ENCODE results near the gene MICAL2.

Gene MICAL2

DNA sequence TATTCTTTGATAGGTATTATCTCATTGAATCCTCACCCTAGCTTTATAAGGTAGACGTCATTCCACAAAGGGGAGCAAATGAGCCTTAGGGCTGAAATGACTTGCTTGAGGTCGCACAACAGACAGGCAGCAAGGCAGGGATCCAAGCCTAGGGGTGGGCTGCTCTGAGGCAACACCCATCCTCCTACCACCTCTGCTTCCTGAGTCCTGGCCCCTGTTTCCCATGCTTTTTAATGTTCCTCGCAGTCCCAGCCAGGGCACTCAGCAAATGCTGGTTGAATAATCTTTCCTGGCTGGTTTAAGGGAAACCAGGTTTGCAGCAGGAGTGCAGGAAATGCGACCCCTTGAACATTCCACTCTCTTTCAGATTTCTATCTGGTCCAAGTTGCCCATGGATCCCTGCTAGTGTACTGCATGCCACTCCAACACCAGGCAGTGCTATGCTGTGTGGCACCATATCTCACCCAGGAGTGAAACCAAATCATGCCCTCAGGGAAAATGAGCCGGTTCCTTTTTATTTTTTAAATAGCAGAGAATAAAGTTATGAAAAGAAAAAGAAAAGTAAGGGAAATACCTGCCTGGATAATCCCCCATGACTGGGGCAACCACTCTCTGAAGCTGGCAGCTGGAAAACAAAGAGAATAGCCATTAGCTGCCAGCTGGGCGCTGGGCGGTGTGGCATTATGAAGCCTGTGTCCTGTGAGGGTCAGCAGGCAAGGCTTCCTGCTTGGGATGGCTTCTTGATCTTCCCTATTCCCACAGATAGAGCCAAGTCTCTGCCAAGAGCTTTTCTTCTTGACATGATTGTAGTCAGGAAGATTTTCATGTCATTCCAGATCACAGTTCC, 21.8 kb downstream of the MICAL2 start:
- TF ChIP-seq CTCF (IDR thresholded peaks at IDR 0.05; ENCODE audit: borderline replicate concordance, insufficient read depth, low read depth, low read length) = no peak
- H3K4me3 ChIP-seq (ENCODE audit: low read depth, low read length) = no peak overlapping the region

- no peak overlapping the region for H3K4me3 ChIP-seq (ENCODE audit: low read depth, low read length)
- TF ChIP-seq CTCF (IDR thresholded peaks at IDR 0.05; ENCODE audit: borderline replicate concordance, insufficient read depth, low read depth, low read length) = no peak
Observed at GRCh38 chr11:12132790-12133145, 22.4 kb downstream of the MICAL2 start.

GRCh38 chr11:12133547-12134235, 23.3 kb downstream of the MICAL2 start:
- no peak overlapping the region for H3K4me3 ChIP-seq (ENCODE audit: low read depth, low read length)
- TF ChIP-seq CTCF (IDR thresholded peaks at IDR 0.05; ENCODE audit: borderline replicate concordance, insufficient read depth, low read depth, low read length) = no peak

DNA sequence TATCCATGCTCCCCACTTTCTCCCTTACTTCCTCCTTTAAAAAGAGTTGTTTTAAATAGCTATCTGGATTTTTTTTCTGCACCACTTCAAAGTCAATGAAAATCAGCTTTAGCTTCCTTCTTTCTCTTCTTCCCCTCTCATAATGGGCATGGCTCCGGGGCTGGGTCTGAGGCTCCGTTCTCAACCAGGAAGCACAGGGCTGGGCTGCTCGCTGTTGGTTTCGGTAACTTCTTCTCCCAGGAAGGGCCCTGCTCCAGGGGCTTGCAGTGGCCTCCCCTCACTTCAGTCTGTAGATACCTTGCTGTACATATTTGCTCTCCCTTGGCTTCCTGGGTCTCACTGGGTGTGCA, 23.8 kb downstream of the MICAL2 start:
- no peak overlapping the region for H3K4me3 ChIP-seq (ENCODE audit: low read depth, low read length)
- TF ChIP-seq CTCF (IDR thresholded peaks at IDR 0.05; ENCODE audit: borderline replicate concordance, insufficient read depth, low read depth, low read length) = no peak

DNA sequence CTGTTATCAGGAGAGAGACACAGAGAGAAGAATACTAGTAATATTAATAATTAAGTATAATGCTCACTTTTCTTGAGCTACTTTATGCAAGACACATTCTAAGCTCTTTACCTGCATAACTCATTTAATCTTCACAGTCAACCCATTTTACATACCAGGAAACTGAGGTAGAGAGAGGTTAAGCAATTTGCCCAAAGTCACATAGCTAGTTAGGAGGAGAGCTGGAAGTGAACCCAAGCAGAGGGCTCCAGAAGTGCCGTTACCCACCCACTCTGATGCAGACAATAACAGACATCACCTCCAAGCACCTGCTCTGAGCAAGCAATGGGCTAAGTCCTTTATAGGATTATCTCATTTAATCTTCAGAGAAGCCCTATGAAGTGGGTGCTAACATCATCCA, 24.8 kb downstream of the MICAL2 start:
- no peak for TF ChIP-seq CTCF (IDR thresholded peaks at IDR 0.05; ENCODE audit: borderline replicate concordance, insufficient read depth, low read depth, low read length)
- H3K4me3 ChIP-seq (ENCODE audit: low read depth, low read length) = no peak overlapping the region

DNA sequence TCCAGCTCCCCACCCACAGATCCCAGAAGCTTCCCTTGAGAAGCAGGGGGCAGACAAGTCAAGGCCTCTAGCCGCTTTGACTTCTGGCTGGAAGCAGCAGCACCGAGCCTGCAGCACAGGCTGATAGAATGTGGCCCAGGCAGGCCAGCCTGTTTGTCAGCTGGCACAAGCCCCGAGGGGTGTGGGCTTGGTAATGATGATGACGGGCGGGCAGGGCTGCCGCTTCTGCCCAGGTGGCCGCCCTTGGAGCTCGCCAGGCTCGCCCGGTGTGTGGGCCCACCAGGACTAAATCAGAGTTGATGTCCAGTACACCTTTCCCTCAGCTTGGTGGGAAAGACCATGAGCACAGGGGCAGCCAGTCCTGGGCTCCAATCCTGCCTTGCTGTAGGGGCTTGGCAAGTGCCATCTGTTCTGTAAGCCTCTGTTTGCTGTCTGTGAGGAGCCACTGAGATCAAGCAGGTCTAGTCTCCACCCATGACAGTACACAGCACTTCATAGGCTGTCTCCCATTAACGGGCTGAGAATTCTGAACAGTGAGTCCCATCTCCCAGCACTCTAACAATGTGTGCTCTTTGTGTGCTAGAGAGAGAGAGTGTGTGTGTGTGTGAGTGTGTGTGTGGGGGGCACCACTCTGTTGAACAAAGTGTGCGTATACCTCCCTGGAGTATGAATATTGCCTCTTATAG, 26.8 kb downstream of the MICAL2 start:
- no peak overlapping the region for H3K4me3 ChIP-seq (ENCODE audit: low read depth, low read length)
- no peak for TF ChIP-seq CTCF (IDR thresholded peaks at IDR 0.05; ENCODE audit: borderline replicate concordance, insufficient read depth, low read depth, low read length)

All from GM12875 (cell line).